ENCODE data around the gene NEK6. TPM values are rescaled to one million over a fixed set of nuclear protein-coding genes. Genes with fewer than 3 reads are reported as not detected.
A peak's percentile ranks its signal among the peaks of the same experiment; 100 is the strongest.

Gene NEK6
- total and polyA plus RNA-seq, 3 donors from 2014 or later = 11.5 to 21.5 (median 21.4) TPM

DNA sequence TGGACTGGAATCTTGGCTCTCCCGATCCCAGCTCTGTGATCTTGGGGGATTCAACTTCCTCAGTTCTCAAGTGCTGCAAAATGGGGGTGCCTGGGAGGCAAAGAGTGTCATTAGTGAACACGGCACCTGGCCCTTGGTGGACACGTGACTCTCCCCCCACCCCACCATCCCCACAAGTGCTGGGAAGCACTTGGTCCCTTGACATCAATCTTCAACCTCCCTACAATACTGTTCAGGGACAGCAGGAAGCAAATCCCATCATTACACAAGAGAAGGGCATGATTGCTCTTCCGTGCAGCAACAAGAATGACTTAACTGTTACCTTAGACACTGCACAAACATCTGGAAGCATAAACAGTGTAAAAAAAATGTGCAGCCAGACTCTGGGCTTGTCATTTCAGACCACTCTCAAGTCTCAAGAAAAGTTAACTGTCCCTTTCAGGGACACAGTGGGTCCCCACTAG, 96.1 kb downstream of the NEK6 start:
- H3K27ac ChIP-seq = no peak overlapping the region
- WGBS, 2 donors = 83 to 86% methylated on average over 4 of the region's 4 CpGs

DNA sequence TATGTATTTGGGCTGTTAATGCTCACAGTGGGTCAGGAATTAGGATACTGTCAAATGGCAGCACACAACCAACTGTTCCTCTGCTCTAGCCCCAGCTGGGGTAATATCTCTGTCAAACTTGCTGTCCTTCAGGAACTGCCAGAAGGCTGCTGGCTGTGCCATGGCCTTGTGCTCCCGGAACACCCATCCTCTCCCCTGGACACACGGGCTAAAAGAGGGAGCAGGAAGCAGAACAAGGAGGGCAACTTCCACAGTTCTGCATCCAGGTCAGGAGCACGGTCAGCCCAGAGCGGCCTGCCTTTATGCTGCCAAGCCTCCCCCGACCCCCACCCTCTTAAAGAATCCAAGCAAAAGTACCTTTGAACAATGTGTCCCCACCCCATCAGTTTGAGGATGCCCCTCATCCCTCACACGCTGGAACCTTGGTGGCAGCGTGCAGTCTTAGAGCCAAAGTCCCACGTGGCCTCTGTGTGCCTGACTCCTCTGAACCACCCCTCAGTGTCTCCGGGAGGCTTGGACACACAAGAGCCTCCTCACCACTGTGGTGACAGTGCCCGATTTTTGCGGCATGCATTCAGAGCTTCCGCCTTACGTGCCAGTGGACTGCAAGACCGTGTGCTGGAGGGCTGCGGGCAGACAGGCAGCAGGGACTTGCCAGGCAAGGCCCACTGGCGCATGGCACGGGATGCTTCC, 96.7 kb downstream of the NEK6 start:
- Histone ChIP-seq H3K27me3 (no peaks in the 10 kb centered on the region), H3K4me1 (no peaks in the 10 kb centered on the region), H3K9me3 (no peaks in the 10 kb centered on the region), H3K27ac (no peak overlapping the region), H3K4me3 (no peak overlapping the region), H3K36me3 (ENCODE audit: low read depth, missing control alignments) (no peaks in the 10 kb centered on the region)
- TF ChIP-seq POLR2A (IDR thresholded peaks at IDR 0.05) = no peak
- TF ChIP-seq, protein P1, sequence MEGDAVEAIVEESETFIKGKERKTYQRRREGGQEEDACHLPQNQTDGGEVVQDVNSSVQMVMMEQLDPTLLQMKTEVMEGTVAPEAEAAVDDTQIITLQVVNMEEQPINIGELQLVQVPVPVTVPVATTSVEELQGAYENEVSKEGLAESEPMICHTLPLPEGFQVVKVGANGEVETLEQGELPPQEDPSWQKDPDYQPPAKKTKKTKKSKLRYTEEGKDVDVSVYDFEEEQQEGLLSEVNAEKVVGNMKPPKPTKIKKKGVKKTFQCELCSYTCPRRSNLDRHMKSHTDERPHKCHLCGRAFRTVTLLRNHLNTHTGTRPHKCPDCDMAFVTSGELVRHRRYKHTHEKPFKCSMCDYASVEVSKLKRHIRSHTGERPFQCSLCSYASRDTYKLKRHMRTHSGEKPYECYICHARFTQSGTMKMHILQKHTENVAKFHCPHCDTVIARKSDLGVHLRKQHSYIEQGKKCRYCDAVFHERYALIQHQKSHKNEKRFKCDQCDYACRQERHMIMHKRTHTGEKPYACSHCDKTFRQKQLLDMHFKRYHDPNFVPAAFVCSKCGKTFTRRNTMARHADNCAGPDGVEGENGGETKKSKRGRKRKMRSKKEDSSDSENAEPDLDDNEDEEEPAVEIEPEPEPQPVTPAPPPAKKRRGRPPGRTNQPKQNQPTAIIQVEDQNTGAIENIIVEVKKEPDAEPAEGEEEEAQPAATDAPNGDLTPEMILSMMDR (IDR thresholded peaks at IDR 0.05) = no peak
- WGBS, 2 donors = 90 to 92% methylated on average over 17 of the region's 17 CpGs
- intact Hi-C loops (cut with DNase I; ENCODE audit: low total_unique reads) = no loop called here
- DNase-seq = peak; percentile 12

More for the DNA sequence above, 96.1 kb downstream of the NEK6 start:
- TF ChIP-seq, protein P1 (IDR thresholded peaks at IDR 0.05) = no peak
- TF ChIP-seq POLR2A (IDR thresholded peaks at IDR 0.05) = no peak
- Histone ChIP-seq H3K27me3 (no peaks in the 10 kb centered on the region), H3K4me3 (no peak overlapping the region), H3K9me3 (no peaks in the 10 kb centered on the region), H3K36me3 (ENCODE audit: low read depth, missing control alignments) (no peaks in the 10 kb centered on the region), H3K4me1 (no peaks in the 10 kb centered on the region)
- no peak for DNase-seq
- intact Hi-C loops (cut with DNase I; ENCODE audit: low total_unique reads) = no loop called here

DNA sequence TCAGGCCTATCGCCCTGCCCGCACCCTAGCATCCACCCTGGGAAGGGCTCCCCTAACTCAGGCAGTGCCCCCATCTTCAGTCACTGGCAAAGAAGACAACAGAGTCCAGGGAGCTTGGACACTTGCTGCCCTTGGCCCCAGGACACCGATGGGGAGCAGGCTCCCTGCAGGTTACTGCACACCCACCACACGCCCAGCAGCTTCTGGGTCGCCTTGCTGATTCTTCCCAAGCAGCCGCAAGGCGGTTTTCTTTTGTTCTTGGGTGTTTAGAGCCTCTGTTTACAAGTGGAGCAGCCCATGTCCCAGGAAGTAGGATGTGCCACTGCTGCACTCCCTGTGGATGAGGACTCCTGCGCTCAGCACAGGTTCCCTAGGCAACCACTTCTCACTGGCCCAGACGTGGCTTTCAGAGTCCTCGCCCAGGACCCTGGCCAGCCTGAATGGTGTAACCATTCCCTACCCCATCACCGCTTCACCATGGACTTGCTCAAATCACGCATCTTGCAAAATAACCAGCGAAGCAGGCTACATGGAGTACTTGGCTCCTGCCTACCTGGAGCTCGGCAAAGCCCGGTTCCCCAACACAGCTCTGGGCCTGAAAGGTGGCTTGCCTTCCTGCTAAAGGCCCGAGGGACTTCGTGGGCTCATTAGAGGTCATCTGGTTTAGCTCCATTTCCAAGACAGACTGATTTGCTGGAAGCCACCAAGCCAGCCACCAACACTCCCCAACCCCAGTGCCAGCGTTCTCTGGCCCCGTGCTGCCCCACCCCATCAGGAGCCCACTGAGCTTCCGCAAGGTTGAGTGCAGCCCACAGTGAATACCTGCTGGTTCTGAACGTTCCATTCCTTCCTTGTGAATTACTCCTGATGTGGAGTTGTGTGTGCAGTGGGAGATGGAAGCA, 97.5 kb downstream of the NEK6 start:
- DNase-seq = peak; percentile 11
- Histone ChIP-seq H3K36me3 (ENCODE audit: low read depth, missing control alignments) (no peaks in the 10 kb centered on the region), H3K4me1 (no peaks in the 10 kb centered on the region), H3K27me3 (no peaks in the 10 kb centered on the region), H3K4me3 (no peak overlapping the region), H3K9me3 (no peaks in the 10 kb centered on the region), H3K27ac (no peak overlapping the region)
- TF ChIP-seq, protein P1 (IDR thresholded peaks at IDR 0.05) = no peak
- no peak for TF ChIP-seq POLR2A (IDR thresholded peaks at IDR 0.05)
- WGBS, 2 donors = 88 to 93% methylated on average over 7 to 21 of the region's 21 CpGs
- intact Hi-C loops (cut with DNase I; ENCODE audit: low total_unique reads) = no loop called here

DNA sequence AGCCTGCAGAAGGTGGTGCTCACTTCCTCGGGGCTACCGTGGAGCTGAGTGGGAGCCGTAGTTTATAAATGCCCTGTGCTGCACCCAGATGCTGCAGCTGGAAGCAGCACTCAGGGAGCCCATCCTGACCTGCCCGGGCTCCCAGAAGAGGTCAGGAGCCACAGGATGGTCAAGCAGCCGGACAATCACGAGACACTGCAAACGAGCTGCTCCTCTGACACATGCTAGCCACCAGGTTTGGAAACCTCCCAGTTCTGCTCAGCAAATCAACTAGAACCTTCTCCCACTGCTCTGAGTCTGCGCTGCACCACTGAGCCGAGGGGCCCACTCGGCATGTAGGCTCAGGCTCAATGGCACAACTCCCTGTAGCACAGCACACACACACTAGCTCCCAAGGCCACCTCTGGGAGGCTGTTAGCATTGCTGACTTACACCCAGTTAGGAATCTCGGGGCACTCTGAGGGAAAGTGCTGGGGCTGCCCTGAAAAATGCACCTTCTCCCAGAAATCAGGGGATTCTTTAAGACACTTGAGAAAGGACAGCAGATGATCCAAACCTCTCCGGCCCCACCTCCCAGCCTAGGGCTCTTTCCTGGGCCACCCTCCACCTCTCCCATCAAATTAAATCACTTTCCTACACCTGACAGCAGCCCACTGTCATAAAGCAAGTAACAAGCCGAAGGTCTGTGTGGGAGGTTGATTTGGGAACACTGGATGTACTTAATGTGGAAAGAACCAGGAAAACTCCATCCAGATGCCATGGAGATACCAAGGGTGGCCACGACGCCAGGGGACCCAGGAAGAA, 98.4 kb downstream of the NEK6 start:
- intact Hi-C loops (cut with DNase I; ENCODE audit: low total_unique reads) = no loop called here
- TF ChIP-seq POLR2A (IDR thresholded peaks at IDR 0.05) = no peak
- TF ChIP-seq, protein P1 (IDR thresholded peaks at IDR 0.05) = no peak
- Histone ChIP-seq H3K4me1 (no peaks in the 10 kb centered on the region), H3K4me3 (no peak overlapping the region), H3K9me3 (no peaks in the 10 kb centered on the region), H3K36me3 (ENCODE audit: low read depth, missing control alignments) (no peaks in the 10 kb centered on the region), H3K27ac (no peak overlapping the region), H3K27me3 (no peaks in the 10 kb centered on the region)
- peak; percentile 23 for DNase-seq
- 55 to 74% methylated on average over 10 to 15 of the region's 15 CpGs for WGBS, 2 donors

Data from testis (tissue), 3 donors.